NOMO-1 treated with dmso at 0.1 percent for 144 hours (cell line): ENCODE measurements around the gene UBA6.

Source experiments
- DNase-seq: peaks from one replicate; lab custom pipeline; 2025; ENCODE audit not compliant: unreplicated experiment; lab: John Stamatoyannopoulos, UW

Gene UBA6

DNA sequence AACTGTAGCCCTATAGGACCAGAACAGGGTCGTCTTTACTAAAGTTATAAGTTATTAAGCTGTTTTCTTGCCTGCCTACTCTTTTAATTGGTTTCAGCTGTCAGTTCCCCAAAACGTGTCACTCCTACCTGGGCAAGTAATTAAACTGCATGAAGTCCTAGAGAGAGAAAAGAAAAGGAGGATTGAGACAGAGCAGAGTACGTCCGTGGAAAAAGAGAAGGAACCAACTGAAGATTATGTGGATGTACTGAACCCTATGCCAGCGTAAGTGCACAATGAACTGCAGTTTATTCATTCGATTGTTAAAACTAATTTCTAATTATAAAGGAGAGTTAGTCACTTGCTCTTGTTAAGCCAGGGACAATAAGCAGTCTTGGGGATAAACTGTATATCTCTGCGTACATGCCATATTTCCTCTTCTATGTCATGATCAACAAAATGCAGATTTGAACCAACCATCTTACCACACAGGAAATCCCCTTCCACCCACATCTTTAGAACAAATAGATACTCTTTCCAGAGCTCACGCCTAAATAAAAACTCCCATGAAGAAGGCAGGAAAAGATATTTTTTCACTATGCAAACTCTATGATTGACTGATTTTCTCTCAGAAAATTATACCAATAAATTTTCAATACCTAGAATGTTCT is 119.6 kb downstream of the UBA6 start:
- no peak for DNase-seq

DNA sequence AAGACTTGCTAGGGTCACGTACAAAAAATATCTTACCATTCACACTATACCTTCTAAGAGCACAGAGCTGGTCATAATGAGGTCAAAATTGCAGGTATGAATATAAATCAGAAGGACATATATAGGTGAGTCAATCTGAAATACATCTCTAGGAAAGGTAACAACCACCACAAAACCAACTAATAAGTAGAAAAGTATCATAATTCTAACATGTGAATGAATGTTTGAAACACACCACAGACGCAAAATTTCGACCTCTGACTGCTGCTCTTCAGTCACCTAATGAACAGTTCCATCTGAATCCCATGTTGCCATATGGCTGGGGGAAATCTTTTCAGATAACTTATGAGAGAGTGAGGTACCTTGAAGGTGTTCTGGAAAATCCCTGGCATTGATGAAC is 120.4 kb downstream of the UBA6 start:
- DNase-seq: no peak

- no peak for DNase-seq
These were observed 124.4 kb downstream of the UBA6 start for GRCh38 chr4:67576538-67576937.

DNA sequence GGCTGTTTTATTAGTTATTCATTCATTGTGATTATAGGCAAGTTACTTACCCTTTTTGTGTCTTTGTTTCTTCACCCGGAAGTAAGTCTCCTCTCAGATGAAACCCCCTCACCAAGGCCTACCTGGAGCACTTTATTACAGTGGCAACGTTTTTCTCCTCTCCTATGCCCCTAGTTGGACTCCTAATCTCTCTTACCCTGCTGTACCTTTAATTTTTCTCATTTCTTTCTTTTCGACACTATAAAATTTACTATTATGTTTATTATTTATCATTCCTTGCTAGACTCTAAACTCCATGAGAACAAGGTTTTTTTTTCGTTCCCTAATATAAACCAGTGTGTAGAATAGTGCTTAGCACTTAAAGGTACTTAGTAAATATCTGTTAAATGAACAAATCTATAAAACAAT is 124.9 kb downstream of the UBA6 start:
- DNase-seq: no peak

DNA sequence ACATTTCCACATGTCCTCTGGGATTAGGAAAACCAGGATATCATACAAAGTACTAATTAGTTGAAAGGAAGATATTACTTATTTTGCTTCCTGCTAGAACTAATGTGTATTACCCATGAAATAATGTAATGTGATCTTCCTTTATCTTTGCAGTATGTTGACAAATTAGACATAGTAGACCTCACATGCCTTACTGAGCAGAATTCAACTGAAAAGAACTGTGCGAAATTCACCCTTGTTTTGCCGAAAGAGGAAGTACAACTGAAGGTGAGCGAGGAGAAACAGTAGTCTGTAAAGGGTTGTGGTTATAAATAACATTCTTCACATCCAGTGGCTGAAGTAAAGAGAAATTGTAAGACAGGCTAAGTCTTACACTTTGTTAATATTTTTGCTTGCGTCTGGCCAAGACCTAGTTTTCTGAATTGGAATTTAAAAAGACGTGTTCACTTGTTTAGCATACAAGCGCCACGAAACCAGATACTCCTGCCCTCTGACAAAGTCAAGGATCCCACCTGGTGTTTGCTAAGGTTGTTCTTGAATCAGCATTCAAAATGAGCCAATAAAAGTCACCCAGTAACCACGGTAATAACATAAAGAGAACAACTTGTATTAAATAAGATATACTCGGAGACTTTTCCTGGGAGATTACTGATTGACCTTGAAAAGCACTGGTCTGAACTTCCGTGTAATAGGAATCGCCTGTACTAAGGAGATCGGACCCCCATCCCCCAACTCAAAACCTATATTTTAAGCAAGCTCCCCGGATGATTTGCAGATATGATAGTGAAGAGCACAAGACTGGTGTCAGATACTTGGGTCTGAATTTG is 125.5 kb downstream of the UBA6 start:
- peak; percentile 65 for DNase-seq

- DNase-seq: no peak
These were observed 127.8 kb downstream of the UBA6 start for GRCh38 chr4:67573193-67573592.

- DNase-seq: no peak
These were observed 129.0 kb downstream of the UBA6 start for GRCh38 chr4:67571975-67572374.

DNA sequence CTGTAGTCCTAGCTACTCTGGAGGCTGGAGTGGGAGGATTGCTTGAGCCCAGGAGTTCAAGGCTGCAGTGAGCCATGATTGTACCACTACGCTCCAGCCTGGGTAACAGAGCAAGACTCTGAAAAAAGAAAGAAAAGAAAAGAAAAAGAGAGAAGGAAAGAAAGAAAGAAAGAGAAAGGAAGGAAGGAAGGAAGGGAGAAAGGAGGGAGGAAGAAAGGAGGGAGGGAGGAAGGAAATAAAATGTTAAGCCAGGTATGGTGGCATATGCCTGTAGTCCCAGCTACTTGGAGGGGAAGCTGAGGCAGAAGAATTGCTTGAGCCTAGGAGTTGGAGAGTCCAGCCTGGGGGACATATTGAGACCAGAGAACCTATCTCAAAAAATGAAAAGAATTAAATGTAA is 130.4 kb downstream of the UBA6 start:
- DNase-seq: no peak

GRCh38 chr4:67568820-67569219 is 132.1 kb downstream of the UBA6 start:
- no peak for DNase-seq

DNA sequence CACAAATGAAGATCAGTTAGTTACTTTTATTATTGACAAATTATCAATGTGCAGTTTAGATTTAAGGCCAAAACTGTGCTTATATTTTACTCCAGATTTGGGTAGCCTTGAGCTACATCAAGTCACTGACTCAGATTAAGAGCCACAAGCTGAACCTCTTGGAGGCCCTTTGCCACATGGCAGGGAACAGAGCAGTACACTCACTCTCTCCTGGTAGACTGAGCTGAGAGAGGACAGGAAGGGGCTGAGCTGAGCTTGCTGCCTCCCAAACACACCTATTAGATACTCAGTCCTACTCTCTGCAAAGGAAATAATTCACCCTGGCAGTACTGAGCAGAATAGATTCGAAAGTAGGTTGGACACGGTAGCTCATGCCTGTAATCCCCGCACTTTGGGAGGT is 134.6 kb downstream of the UBA6 start:
- no peak for DNase-seq

- DNase-seq: no peak
These were observed 135.7 kb downstream of the UBA6 start for GRCh38 chr4:67565284-67565683.
